Measurements from ENCODE around the gene CCDC27.

GRCh38 chr1:3772027-3772714 is 19.9 kb downstream of the CCDC27 start:
- no peak for TF ChIP-seq CTCF (IDR thresholded peaks at IDR 0.05; ENCODE audit: insufficient read depth, low read depth, low read length)
- TF ChIP-seq EZH2 (IDR thresholded peaks at IDR 0.05; ENCODE audit: insufficient read depth, low read length), result no peak
